ENCODE data around the gene SOX10.

- no peak for TF ChIP-seq ZNF138 (CRISPR knock-in tag; conservative IDR thresholded peaks at IDR 0.05)
- no peak for TF ChIP-seq CTCF (IDR thresholded peaks at IDR 0.05)
- TF ChIP-seq JUN (CRISPR knock-in tag; IDR thresholded peaks at IDR 0.05) = no peak
- TF ChIP-seq CREB1 (CRISPR knock-in tag; IDR thresholded peaks at IDR 0.05) = no peak
- TF ChIP-seq ZNF232 (CRISPR knock-in tag; IDR thresholded peaks at IDR 0.05) = no peak
- TF ChIP-seq, protein P1, sequence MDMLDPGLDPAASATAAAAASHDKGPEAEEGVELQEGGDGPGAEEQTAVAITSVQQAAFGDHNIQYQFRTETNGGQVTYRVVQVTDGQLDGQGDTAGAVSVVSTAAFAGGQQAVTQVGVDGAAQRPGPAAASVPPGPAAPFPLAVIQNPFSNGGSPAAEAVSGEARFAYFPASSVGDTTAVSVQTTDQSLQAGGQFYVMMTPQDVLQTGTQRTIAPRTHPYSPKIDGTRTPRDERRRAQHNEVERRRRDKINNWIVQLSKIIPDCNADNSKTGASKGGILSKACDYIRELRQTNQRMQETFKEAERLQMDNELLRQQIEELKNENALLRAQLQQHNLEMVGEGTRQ (CRISPR knock-in tag; IDR thresholded peaks at IDR 0.05) = no peak
- TF ChIP-seq FOXJ3 (CRISPR knock-in tag; IDR thresholded peaks at IDR 0.05; ENCODE audit: borderline replicate concordance) = no peak
- no peak for TF ChIP-seq E2F1 (CRISPR knock-in tag; IDR thresholded peaks at IDR 0.05)
- TF ChIP-seq, protein P2, sequence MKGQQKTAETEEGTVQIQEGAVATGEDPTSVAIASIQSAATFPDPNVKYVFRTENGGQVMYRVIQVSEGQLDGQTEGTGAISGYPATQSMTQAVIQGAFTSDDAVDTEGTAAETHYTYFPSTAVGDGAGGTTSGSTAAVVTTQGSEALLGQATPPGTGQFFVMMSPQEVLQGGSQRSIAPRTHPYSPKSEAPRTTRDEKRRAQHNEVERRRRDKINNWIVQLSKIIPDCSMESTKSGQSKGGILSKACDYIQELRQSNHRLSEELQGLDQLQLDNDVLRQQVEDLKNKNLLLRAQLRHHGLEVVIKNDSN (CRISPR knock-in tag; IDR thresholded peaks at IDR 0.05) = no peak
Observed at GRCh38 chr22:38009000-38009806, 24.8 kb upstream of the SOX10 start.

All from WTC11 (cell line).